DMS 273 (cell line): ENCODE data around the gene TMEM107.
A peak's percentile ranks its signal among the peaks of the same experiment; 100 is the strongest.

Source experiments
- DNase-seq: peaks from one replicate; lab custom pipeline; 2025; ENCODE audit not compliant: unreplicated experiment; lab: John Stamatoyannopoulos, UW

The TMEM107 gene

DNA sequence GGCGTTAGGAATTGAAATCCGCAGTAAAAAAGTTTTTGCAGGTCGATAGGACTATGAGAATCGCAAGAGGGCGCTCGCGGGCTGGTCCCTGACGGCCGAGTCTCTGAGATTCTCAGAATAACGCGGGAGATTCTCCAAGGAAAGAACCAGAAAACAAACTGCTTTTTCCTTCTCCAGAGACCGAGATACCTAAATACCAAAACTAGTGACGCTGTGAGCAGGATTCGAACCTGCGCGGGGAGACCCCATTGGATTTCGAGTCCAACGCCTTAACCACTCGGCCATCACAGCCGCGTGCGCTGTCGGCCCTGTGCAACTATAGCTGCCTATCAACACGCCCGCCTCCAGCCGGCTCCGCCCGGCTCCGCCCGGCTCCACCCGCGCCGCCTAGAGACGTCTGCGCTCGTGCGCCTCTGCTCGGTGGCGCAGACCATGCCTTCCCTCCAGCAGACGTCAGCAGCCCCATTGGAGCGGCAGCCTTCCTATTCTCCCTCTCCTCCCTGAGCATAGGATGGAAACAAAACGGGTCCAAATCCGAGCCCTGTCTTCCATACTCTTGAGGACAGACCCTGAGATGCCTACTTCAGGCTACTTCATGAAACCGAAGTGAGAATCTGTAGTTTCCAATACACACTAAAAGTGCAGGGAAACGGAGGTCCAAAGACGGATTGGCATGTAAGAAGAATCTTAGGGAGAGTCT lies 37.4 kb downstream of the TMEM107 start:
- peak; percentile 98 for DNase-seq

DNA sequence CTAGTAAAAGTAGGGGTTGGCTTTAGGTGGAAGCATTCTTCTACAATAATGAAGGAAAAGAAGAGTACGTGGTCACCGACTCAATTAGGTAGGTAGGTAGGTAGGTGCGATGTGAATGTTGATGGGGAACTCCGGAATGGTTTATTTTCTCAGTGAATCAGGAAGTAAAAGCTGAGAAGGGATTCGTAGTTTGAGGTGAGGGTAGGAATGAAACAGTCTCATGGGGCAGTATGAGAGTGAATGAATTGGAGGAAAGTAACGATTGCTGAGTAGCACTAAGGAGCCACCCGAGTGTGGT lies 37.9 kb downstream of the TMEM107 start:
- DNase-seq, result no peak

DNA sequence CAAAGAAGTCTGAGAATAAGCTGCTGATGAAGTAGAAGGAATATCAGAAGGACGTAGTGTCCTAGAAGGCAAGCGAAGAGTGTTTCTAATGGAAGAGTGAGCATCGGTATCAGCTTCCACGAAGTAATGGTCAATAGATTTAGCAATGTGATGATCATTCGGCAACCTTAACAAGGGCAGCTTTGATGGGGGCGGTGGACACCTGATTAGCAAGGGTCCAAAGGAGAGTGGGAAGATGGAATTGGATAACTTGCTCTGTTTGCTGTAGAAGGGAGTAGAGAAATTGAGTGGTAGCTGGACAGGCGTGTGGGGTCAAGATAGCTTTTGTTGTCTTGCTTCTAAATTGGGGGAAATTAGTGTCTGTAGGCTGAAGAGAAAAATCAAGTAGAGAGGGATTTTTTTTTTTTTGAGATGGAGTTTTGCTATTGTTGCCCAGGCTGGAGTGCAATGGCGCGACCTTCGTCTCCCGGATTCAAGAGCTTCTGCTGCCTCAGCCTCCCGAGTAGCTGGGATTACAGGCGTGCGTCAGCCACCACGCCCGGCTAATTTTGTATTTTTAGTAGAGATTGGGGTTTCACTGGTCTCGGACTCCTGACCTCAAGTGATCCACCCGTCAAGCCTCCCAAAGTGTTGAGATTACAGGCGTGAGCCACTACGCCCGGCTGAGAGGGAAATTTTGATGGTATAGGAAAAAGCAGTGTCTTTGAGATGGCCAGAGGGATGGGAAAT lies 38.4 kb downstream of the TMEM107 start:
- no peak for DNase-seq

DNA sequence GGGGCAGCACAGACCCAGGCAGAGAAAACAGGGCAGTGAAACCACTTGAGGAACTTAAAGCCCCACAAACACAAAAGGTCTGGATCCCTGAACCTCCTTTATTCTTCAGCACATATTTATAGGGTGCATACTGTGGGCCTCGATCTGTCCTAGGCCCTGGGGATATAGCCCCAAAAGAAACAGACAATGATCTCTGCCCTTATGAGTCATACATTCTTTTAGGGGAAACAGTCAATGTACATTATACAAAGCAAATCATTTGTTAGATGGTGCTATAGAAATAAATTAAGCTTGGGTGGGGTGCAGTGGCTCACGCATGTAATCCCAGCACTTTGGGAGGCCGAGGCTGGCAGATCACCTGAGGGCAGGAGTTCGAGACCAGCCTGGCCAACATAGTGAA lies 42.2 kb downstream of the TMEM107 start:
- no peak for DNase-seq

GRCh38 chr17:8133399-8133798 lies 42.8 kb downstream of the TMEM107 start:
- DNase-seq, result no peak

GRCh38 chr17:8131844-8132441 lies 44.2 kb downstream of the TMEM107 start:
- no peak for DNase-seq

DNA sequence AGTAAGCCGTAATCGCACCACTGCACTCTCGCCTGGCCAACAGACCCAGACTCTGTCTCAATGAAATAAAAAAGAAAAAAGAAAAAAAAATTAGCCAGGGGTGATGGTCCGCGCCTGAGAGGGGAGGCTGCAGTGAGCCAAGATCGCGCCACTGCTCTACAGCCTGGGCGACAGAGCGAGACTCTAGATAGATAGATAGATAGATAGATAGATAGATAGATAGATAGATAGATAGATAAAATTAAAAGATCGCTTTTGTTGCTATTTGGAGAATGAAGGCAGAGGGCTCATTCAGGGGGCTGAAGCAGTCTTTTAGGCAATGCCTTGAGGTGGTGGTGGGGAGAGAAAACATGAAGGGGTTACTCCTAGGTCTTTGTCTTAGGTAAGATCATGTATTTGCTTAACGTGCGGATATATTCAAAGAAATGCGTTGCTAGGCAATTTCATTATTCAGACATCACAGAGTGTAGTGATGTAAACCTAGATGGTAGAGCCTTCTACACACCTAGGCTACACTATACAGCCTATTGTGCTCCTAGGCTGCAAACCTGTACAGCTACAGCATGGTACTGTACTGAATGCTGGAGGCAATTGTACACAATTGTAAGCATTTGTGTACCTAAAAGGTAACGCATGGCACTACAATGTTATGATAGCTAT lies 47.9 kb downstream of the TMEM107 start:
- no peak for DNase-seq

DNA sequence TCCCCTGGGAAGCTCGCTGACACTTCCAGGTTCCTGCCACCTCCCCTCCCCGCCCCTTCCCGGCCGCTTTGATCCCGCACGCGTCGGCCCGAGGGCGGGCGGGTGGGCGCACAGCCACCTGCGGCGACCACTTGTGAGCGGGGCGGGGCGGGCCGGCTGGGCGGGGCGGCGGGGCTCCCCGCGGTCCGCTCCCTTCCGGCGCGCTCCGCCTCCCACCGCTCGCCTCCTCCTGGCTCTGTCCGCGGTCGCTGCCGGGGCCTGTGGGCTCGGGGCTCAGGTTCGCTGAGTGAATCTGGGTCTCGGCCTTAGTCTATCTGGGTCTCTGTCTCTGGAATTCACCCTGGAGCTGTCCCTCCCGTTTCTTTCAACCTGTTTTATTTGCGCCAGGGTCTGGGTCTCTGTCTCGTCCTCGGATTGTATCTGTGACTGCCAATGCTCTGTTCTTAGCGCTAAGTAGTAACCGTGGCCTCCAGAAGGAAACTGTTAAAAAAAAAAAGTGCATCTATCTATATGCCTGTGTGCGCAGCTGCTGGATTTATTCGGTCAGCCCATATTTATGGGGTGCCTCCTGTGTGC lies 49.6 kb downstream of the TMEM107 start:
- DNase-seq, result peak; percentile 77

DNA sequence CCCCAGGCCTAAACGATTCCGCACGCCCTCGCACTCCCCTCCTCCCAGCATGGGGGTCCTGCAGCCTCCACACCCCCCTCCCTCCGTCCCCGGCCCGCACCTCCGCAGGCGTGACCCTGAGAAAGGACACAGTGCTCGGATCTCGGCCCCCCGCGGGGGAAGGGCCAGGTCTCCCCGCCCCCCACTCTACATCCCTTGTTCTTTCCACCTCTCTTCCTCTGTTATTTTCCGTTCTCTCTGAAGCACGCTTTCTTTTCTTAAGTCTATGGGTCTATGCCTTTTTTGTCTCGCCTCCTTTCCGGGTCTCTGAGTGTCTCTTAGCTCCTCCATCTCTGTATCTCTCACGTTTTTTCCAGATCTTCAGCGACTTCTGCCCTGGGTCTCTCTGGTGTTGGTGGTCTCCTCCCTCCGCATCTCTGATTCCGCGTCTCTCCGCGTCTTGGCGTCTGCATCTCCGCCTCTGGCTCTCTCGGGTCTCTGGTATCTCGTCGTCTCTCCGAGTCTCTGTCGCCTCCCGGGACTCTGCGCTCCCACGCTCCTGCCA lies 50.2 kb downstream of the TMEM107 start:
- peak; percentile 61 for DNase-seq

- DNase-seq, result peak; percentile 84
These were observed 50.8 kb downstream of the TMEM107 start for GRCh38 chr17:8125154-8125946.

GRCh38 chr17:8124350-8125153 lies 51.6 kb downstream of the TMEM107 start:
- peak; percentile 58 for DNase-seq

DNA sequence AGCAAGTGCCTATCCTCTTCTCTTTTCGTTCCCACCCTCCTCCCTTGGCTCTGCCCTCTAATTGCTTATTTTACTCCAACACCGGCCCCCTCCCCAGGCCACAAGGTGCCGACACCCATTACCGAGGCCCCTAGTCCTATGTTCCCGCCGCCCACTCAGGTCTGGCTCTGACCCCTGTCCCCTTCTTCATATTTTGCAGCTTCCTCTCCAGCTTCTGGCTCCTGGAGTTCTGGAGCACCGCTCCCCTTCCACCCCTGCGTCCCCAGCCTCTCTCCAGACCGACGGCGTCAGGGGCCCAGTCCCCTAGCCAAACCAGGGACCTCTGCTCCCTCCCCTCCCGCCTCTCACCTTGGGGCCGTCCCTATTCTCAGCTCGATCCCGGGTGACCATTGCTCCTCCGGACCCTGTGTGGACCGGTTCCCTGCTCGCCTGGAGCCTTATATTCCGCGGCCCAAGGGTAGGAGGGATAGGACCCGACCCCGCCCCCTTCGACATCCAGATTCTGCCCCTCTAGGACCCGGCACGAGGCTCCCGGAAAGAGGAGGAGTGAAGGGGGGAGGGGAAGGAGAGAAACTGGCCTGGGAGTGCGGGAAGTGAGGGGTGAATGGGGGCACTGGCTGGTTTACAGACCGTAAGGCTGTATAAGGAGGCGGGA lies 52.4 kb downstream of the TMEM107 start, which contains the start of gene HES7:
Gene HES7 (minus strand): TSS at position 412 of the 655 bp plus-strand sequence. CDS start 22 bp downstream, at position 390.
- DNase-seq, result peak; percentile 63

DNA sequence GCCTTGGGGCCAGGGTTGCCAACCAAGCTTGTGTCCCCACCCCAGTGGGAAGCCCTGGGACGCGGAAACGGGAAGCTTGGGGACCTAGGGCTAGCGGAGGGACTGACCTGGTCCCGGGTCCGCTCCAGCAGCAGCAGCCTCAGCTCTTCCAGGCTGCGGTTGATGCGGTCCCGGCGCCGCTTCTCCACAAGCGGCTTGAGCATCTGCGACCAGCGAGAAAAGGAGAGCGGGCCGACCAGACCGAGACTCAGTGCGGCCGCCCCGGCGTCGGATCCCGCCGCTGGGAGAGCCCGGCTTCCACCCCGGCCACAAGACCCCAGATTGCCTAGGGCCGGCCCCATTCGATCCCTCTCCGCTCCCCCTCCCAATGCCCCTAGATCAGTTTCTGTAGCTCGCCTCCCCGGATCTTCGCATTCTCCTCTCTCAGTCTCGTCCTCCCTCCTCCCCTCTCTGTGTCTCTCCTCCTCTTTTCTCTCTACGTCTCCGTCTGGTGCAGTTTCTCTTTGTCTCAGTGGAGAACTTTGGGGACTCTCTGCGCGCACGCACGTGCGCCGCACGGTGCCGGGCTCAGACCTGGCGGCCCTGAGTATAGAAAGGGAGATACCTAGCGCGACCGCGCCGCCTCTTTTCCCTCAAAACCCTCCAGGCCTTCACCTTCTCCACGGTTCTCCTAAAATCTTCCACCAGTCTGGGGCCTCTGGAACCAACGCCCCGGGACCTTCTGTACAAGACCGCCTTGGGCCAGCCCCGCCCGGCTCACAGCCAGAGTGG lies 53.1 kb downstream of the TMEM107 start:
- peak; percentile 67 for DNase-seq
